ENCODE measurements around the gene EPAS1. TPM values are rescaled to one million over a fixed set of nuclear protein-coding genes. Genes with fewer than 3 reads are reported as not detected.

Gene EPAS1
- total RNA-seq, 1 experiment from 2014 or later = 43.2 TPM

DNA sequence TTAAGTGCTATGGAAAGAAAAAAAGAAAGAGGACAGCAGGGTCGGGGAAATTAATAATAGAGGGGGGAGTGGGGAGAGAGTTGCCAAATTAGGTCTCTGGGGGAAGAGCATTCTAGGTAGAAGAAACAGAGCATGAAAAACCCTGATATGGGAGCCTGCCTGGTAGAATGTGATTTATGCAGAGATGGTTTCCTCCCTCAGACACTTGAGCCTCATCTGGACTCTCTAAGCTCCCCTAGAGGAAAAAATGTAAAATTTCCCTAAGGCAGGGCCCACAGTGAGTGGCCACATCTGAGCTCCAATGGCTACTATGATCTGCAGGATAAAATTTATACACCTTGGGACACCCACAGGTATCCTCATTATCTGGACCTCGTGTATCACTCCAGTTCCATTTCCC, 20.6 kb upstream of the EPAS1 start:
- DNase-seq = no peak
- Histone ChIP-seq H3K4me3 (ENCODE audit: low read length) (no peak overlapping the region), H3K9me3 (ENCODE audit: low read length) (no peaks in the 10 kb centered on the region), H4K20me1 (ENCODE audit: low read length) (no peaks in the 10 kb centered on the region), H3K9me2 (replicated peaks; ENCODE audit: low read length) (no peaks in the 10 kb centered on the region), H3K4me1 (ENCODE audit: insufficient read depth, low read length) (no peaks in the 10 kb centered on the region), H3K9ac (ENCODE audit: low read length) (no peak overlapping the region), H3K36me3 (ENCODE audit: low read depth, low read length) (no peaks in the 10 kb centered on the region), H3F3A (ENCODE audit: low read length, unreplicated experiment) (no peaks in the 10 kb centered on the region), H3K27ac (ENCODE audit: low read length) (no peak overlapping the region), H3K79me2 (ENCODE audit: low read length) (no peaks in the 10 kb centered on the region), H3K27me3 (ENCODE audit: low read length) (no peaks in the 10 kb centered on the region), H2AFZ (ENCODE audit: low read length) (no peak overlapping the region), H3K4me2 (ENCODE audit: low read length) (no peak overlapping the region)
- intact Hi-C loops (cut with micrococcal nuclease) = no loop called here
- no peak for TF ChIP-seq EZH2phosphoT487 (IDR thresholded peaks at IDR 0.05; ENCODE audit: borderline replicate concordance, low read length)
- no peak for TF ChIP-seq EZH2 (IDR thresholded peaks at IDR 0.05; ENCODE audit: low read length, unreplicated experiment)
- TF ChIP-seq, protein P1, sequence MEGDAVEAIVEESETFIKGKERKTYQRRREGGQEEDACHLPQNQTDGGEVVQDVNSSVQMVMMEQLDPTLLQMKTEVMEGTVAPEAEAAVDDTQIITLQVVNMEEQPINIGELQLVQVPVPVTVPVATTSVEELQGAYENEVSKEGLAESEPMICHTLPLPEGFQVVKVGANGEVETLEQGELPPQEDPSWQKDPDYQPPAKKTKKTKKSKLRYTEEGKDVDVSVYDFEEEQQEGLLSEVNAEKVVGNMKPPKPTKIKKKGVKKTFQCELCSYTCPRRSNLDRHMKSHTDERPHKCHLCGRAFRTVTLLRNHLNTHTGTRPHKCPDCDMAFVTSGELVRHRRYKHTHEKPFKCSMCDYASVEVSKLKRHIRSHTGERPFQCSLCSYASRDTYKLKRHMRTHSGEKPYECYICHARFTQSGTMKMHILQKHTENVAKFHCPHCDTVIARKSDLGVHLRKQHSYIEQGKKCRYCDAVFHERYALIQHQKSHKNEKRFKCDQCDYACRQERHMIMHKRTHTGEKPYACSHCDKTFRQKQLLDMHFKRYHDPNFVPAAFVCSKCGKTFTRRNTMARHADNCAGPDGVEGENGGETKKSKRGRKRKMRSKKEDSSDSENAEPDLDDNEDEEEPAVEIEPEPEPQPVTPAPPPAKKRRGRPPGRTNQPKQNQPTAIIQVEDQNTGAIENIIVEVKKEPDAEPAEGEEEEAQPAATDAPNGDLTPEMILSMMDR (conservative IDR thresholded peaks at IDR 0.05; ENCODE audit: low read depth, low read length) = peak; percentile 40; the same call in 1 of the 2 replicates
- ChIA-PET CTCF (interaction anchor here (0.6 kb wide), 1 partner anchor 13 kb away, joined by 3 read pairs; no protein-coding TSS in a partner anchor), POLR2A (ENCODE audit: unreplicated experiment) (no interaction called here)
- peak; percentile 81 for ATAC-seq
- BruUV-seq (replicated peaks) = no TSS peak

DNA sequence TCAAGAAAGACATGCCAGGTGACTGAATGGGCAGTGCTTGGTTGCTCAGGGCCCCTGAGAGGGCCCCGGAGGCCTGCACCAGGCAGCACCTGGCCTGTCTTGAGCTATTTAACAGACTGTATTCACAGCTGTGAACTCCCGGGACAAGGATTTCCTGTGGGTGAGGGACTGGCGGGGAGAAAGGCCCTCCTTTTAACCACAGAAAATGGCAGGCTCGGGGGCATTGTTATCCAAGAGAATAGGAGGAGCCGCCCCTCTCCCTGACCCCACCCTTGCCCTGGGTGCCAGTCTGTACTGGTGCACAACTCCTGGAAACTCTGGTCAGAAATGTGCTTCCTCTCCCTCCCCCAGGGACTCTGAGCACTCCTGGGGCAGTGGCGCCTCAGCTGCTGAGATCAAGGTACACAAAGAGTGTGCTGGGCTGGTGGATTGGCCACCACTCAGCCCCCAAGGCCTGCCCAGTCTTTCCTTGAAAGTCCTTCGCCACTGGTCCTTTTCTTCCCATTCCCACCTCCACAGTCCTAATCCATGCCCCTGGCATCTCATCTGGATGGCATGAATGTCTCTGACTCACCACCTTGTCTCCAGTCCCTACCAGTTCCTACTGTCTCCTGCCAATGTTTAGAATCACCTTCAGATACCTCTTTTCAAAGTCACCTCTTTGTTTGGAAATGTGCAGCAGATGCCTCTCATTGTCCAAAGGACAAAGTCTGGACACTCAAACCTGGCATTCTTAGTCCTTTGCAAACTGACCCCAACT, 19.6 kb upstream of the EPAS1 start:
- BruUV-seq (replicated peaks) = no TSS peak
- Histone ChIP-seq H3K27me3 (ENCODE audit: low read length) (no peaks in the 10 kb centered on the region), H3K36me3 (ENCODE audit: low read depth, low read length) (no peaks in the 10 kb centered on the region), H3K9ac (ENCODE audit: low read length) (no peak overlapping the region), H3K79me2 (ENCODE audit: low read length) (no peaks in the 10 kb centered on the region), H3K4me1 (ENCODE audit: insufficient read depth, low read length) (no peaks in the 10 kb centered on the region), H3K9me2 (replicated peaks; ENCODE audit: low read length) (no peaks in the 10 kb centered on the region), H3K4me2 (ENCODE audit: low read length) (no peak overlapping the region), H4K20me1 (ENCODE audit: low read length) (no peaks in the 10 kb centered on the region), H2AFZ (ENCODE audit: low read length) (no peak overlapping the region), H3K9me3 (ENCODE audit: low read length) (no peaks in the 10 kb centered on the region), H3K27ac (ENCODE audit: low read length) (no peak overlapping the region), H3K4me3 (ENCODE audit: low read length) (no peak overlapping the region), H3F3A (ENCODE audit: low read length, unreplicated experiment) (no peaks in the 10 kb centered on the region)
- POLR2A ChIA-PET (ENCODE audit: unreplicated experiment) = no interaction called here
- ATAC-seq = no peak; the same call in 1 of the 2 replicates
- intact Hi-C loops (cut with micrococcal nuclease) = no loop called here
- CTCF ChIA-PET = no interaction called here
- DNase-seq = peak; percentile 31
- TF ChIP-seq, protein P1 (conservative IDR thresholded peaks at IDR 0.05; ENCODE audit: low read depth, low read length) = no peak
- TF ChIP-seq EZH2phosphoT487 (IDR thresholded peaks at IDR 0.05; ENCODE audit: borderline replicate concordance, low read length) (no peak), EZH2 (IDR thresholded peaks at IDR 0.05; ENCODE audit: low read length, unreplicated experiment) (no peak)

- H3F3A ChIP-seq (ENCODE audit: low read length, unreplicated experiment) = no peaks in the 10 kb centered on the region
- intact Hi-C loops (cut with micrococcal nuclease) = no loop called here
- no peaks in the 10 kb centered on the region for H3K4me1 ChIP-seq (ENCODE audit: insufficient read depth, low read length)
- no peaks in the 10 kb centered on the region for H3K27me3 ChIP-seq (ENCODE audit: low read length)
- ChIA-PET CTCF (no interaction called here), POLR2A (ENCODE audit: unreplicated experiment) (no interaction called here)
- H3K79me2 ChIP-seq (ENCODE audit: low read length) = no peaks in the 10 kb centered on the region
- no peaks in the 10 kb centered on the region for H3K9me3 ChIP-seq (ENCODE audit: low read length)
- BruUV-seq (replicated peaks) = no TSS peak
- ATAC-seq (no peak), DNase-seq (no peak)
- H3K9ac ChIP-seq (ENCODE audit: low read length) = no peak overlapping the region
- no peak for TF ChIP-seq EZH2phosphoT487 (IDR thresholded peaks at IDR 0.05; ENCODE audit: borderline replicate concordance, low read length)
- TF ChIP-seq EZH2 (IDR thresholded peaks at IDR 0.05; ENCODE audit: low read length, unreplicated experiment) = no peak
- TF ChIP-seq, protein P1 (conservative IDR thresholded peaks at IDR 0.05; ENCODE audit: low read depth, low read length) = no peak
- no peaks in the 10 kb centered on the region for H4K20me1 ChIP-seq (ENCODE audit: low read length)
- H2AFZ ChIP-seq (ENCODE audit: low read length) = no peak overlapping the region
- no peaks in the 10 kb centered on the region; the same call in 1 of the 2 replicates for H3K9me2 ChIP-seq (replicated peaks; ENCODE audit: low read length)
- H3K4me2 ChIP-seq (ENCODE audit: low read length) = no peak overlapping the region
- no peak overlapping the region for H3K4me3 ChIP-seq (ENCODE audit: low read length)
- no peak overlapping the region for H3K27ac ChIP-seq (ENCODE audit: low read length)
- H3K36me3 ChIP-seq (ENCODE audit: low read depth, low read length) = no peaks in the 10 kb centered on the region
Observed at GRCh38 chr2:46278952-46279351, 18.3 kb upstream of the EPAS1 start.
